Cardiac septum (tissue), 1 donor: ENCODE measurements around the gene HEY2. TPM values are rescaled to one million over a fixed set of nuclear protein-coding genes. Genes with fewer than 3 reads are reported as not detected.
"Not testable (repeated sequence)": the region's sequence is repeated elsewhere in the genome, so short reads cannot be mapped to it uniquely, and the experiment has no call there.

ENCODE experiments used
- DNase-seq: peaks from one replicate; pipeline ENCODE4 v3.0.0-alpha.2; 2020; ENCODE audit warnings: low spot score
- intact Hi-C: fragments of 100-400 bp; cut with DNase I; formaldehyde crosslinking; loops from one replicate; pipeline ENCODE4 v1.14.0; 2022
- total RNA-seq: library from RNA; stranded (reverse); fragmentation: NEBNext Ultra II Directional; extraction: Animal tissue kit (Norgen Biotek cat#: 25700); gene quantifications from one replicate; pipeline ENCODE4 v1.2.1, GENCODE V29; 2021
- donor health status: DM: no; HTN: no; CAD: no.

HEY2 gene
- total RNA-seq, 1 donor from 2014 or later, result 12.3 TPM

GRCh38 chr6:125759959-125760457, 10.6 kb downstream of the HEY2 start:
- DNase-seq, result no peak
- intact Hi-C loops, result loop anchor here (5.0 kb wide), 2 partner anchors 173 to 603 kb away; no protein-coding TSS in a partner anchor

- intact Hi-C loops, result loop anchor here (5.0 kb wide), 2 partner anchors 177 to 607 kb away; no protein-coding TSS in a partner anchor
Measured at GRCh38 chr6:125764121-125764671, 14.8 kb downstream of the HEY2 start.

GRCh38 chr6:125765944-125766343, 16.5 kb downstream of the HEY2 start:
- DNase-seq, result no peak
- intact Hi-C loops, result no loop called here

More at GRCh38 chr6:125764121-125764671, 14.8 kb downstream of the HEY2 start:
- no peak for DNase-seq

- no peak for DNase-seq
- intact Hi-C loops, result no loop called here
Measured at GRCh38 chr6:125766641-125767040, 17.2 kb downstream of the HEY2 start.

GRCh38 chr6:125769147-125769783, 19.8 kb downstream of the HEY2 start:
- intact Hi-C loops, result loop anchor here (1.0 kb wide), 1 partner anchor 458 kb away; no protein-coding TSS in a partner anchor
- DNase-seq, result no peak

GRCh38 chr6:125773387-125774341, 24.2 kb downstream of the HEY2 start:
- intact Hi-C loops, result no loop called here
- no peak for DNase-seq

- DNase-seq, intact Hi-C loops: not testable (repeated sequence)
Measured at GRCh38 chr6:125776107-125776826, 26.8 kb downstream of the HEY2 start.

GRCh38 chr6:125779924-125780539, 30.6 kb downstream of the HEY2 start:
- DNase-seq, result peak; percentile 85
- intact Hi-C loops, result no loop called here

- intact Hi-C loops, result no loop called here
- DNase-seq, result no peak
Measured at GRCh38 chr6:125780540-125781313, 31.3 kb downstream of the HEY2 start.

- no peak for DNase-seq
Measured at GRCh38 chr6:125781314-125781868, 32.0 kb downstream of the HEY2 start.

GRCh38 chr6:125784365-125784764, 34.9 kb downstream of the HEY2 start:
- DNase-seq, result no peak
- intact Hi-C loops, result no loop called here

More at GRCh38 chr6:125781314-125781868, 32.0 kb downstream of the HEY2 start:
- intact Hi-C loops, result no loop called here

- no peak for DNase-seq
- intact Hi-C loops, result no loop called here
Measured at GRCh38 chr6:125787791-125788190, 38.4 kb downstream of the HEY2 start.

- intact Hi-C loops, result no loop called here
- DNase-seq, result no peak
Measured at GRCh38 chr6:125789167-125789566, 39.7 kb downstream of the HEY2 start.

- intact Hi-C loops, result loop anchor here (5.0 kb wide), 3 partner anchors 48 to 168 kb away; partner anchors contain the start of gene HINT3
- DNase-seq, result no peak
Measured at GRCh38 chr6:125789576-125790357, 40.3 kb downstream of the HEY2 start.

GRCh38 chr6:125790358-125791150, 41.1 kb downstream of the HEY2 start, which contains the start of gene NCOA7:
Gene NCOA7 (plus strand): TSS chr6:125790960. CDS start chr6:125815355, 24,395 bp downstream.
- DNase-seq, result peak; percentile 94

More at GRCh38 chr6:125790358-125791150, 41.1 kb downstream of the HEY2 start, which contains the start of gene NCOA7:
- intact Hi-C loops, result loop anchor here (5.0 kb wide), 3 partner anchors 47 to 167 kb away; partner anchors contain the start of gene HINT3
